ENCODE measurements around the gene SLC16A1. TPM values are rescaled to one million over a fixed set of nuclear protein-coding genes. Genes with fewer than 3 reads are reported as not detected.

The SLC16A1 gene
- total and polyA plus RNA-seq, 10 of the 15 experiments (the other 5 are each of a cell fraction or from before 2014, with no cell fraction given), result 39.0 to 106 (median 65.8) TPM

DNA sequence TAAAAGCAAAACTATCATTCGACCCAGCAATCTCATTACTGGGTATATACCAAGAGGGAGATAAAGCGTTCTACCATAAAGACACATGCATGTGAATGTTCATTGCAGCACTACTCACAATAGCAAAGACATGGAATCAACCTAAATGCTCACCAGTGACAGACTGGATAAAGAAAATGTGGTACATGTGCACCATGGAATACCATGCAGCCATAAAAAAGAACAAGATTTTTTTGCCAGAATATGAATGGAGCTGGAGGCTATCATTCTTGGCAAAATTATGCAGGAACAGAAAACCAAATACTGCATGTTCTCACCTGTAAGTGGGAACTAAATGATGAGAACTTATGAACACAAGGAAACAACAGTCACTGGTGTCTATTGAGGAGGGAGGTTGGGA lies 79.7 kb downstream of the SLC16A1 start (continued):
- TF ChIP-seq EGR1 (IDR thresholded peaks at IDR 0.05; ENCODE audit: borderline replicate concordance in 1 of 2, low read depth in 2 of 2, low read length in 2 of 2), result no peak
- TF ChIP-seq IRF4 (IDR thresholded peaks at IDR 0.05; ENCODE audit: low read depth, low read length), result no peak

DNA sequence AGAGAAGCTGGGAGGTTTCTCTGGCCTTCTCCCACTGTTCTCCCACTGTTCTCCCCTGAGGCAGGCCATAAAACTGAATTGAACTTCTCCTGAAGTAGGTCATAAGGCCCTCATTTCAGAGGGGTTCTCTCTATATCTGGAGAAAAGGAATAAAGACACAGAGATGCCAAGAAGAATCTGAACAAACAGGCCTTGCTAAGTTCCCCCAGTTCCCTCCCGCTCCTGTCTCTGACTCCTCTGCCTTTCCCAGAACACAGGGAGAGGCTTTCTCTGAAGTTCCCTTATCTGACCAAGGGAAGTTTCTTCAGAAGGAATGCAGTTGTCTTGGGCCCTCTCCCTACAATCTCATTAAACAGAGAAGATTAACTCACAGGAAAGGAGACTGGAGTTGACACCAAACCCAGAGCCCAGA lies 83.4 kb downstream of the SLC16A1 start:
- ATAC-seq (no peak), DNase-seq (ENCODE audit: low read depth, low spot score) (no peak), FAIRE-seq (no peak)
- Histone ChIP-seq H3K4me2 (ENCODE audit: control insufficient read depth, insufficient read depth) (no peak overlapping the region), H4K20me1 (ENCODE audit: control insufficient read depth, insufficient read depth) (no peaks in the 10 kb centered on the region), H3K9me3 (replicated peaks; ENCODE audit: control insufficient read depth, insufficient read depth, low read length) (no peaks in the 10 kb centered on the region), H3K9ac (ENCODE audit: control insufficient read depth, insufficient read depth, low read length) (no peak overlapping the region), H3K36me3 (ENCODE audit: control insufficient read depth in 2 of 2, insufficient read depth in 2 of 2, low read length in 1 of 2) (no peaks in the 10 kb centered on the region), H2AFZ (ENCODE audit: control insufficient read depth, low read depth, low read length) (no peak overlapping the region), H3K4me3 (no peak overlapping the region), H3K4me1 (ENCODE audit: control insufficient read depth, insufficient read depth, low read length) (no peaks in the 10 kb centered on the region), H3K27me3 (replicated peaks in 1 of 2; ENCODE audit: control insufficient read depth in 2 of 2, insufficient read depth in 2 of 2, low read length in 1 of 2) (no peaks in the 10 kb centered on the region), H3K79me2 (ENCODE audit: control insufficient read depth, insufficient read depth, low read length) (no peaks in the 10 kb centered on the region), H3K27ac (ENCODE audit: control insufficient read depth, insufficient read depth) (no peak overlapping the region)
- BruUV-seq (replicated peaks), result no TSS peak
- POLR2A ChIA-PET, result no interaction called here
- SMC1A ChIA-PET (ENCODE audit: uncharacterized antibody, unreplicated experiment), result no interaction called here
- in situ Hi-C loops (cut with MboI) (no loop called here), intact Hi-C loops (cut with micrococcal nuclease; ENCODE audit: unreplicated experiment) (no loop called here)
- WGBS (ENCODE audit: insufficient coverage, insufficient replicate concordance, low lambda C conversion rate, missing lambda C conversion rate), result 100% methylated on average over 1 of the region's 1 CpG
- TF ChIP-seq, protein P1, sequence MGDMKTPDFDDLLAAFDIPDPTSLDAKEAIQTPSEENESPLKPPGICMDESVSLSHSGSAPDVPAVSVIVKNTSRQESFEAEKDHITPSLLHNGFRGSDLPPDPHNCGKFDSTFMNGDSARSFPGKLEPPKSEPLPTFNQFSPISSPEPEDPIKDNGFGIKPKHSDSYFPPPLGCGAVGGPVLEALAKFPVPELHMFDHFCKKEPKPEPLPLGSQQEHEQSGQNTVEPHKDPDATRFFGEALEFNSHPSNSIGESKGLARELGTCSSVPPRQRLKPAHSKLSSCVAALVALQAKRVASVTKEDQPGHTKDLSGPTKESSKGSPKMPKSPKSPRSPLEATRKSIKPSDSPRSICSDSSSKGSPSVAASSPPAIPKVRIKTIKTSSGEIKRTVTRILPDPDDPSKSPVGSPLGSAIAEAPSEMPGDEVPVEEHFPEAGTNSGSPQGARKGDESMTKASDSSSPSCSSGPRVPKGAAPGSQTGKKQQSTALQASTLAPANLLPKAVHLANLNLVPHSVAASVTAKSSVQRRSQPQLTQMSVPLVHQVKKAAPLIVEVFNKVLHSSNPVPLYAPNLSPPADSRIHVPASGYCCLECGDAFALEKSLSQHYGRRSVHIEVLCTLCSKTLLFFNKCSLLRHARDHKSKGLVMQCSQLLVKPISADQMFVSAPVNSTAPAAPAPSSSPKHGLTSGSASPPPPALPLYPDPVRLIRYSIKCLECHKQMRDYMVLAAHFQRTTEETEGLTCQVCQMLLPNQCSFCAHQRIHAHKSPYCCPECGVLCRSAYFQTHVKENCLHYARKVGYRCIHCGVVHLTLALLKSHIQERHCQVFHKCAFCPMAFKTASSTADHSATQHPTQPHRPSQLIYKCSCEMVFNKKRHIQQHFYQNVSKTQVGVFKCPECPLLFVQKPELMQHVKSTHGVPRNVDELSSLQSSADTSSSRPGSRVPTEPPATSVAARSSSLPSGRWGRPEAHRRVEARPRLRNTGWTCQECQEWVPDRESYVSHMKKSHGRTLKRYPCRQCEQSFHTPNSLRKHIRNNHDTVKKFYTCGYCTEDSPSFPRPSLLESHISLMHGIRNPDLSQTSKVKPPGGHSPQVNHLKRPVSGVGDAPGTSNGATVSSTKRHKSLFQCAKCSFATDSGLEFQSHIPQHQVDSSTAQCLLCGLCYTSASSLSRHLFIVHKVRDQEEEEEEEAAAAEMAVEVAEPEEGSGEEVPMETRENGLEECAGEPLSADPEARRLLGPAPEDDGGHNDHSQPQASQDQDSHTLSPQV (IDR thresholded peaks at IDR 0.05), result no peak
- TF ChIP-seq GABPA (IDR thresholded peaks at IDR 0.05; ENCODE audit: low read depth) (no peak), CHD2 (IDR thresholded peaks at IDR 0.05; ENCODE audit: borderline replicate concordance, low read depth, low read length) (no peak), STAT3 (IDR thresholded peaks at IDR 0.05; ENCODE audit: low read depth, low read length) (no peak), ZZZ3 (IDR thresholded peaks at IDR 0.05; ENCODE audit: control insufficient read depth, insufficient read length, low read depth) (no peak), EZH2 (IDR thresholded peaks at IDR 0.05; ENCODE audit: borderline replicate concordance, control insufficient read depth, low read depth, low read length) (no peak)
- TF ChIP-seq, protein P2, sequence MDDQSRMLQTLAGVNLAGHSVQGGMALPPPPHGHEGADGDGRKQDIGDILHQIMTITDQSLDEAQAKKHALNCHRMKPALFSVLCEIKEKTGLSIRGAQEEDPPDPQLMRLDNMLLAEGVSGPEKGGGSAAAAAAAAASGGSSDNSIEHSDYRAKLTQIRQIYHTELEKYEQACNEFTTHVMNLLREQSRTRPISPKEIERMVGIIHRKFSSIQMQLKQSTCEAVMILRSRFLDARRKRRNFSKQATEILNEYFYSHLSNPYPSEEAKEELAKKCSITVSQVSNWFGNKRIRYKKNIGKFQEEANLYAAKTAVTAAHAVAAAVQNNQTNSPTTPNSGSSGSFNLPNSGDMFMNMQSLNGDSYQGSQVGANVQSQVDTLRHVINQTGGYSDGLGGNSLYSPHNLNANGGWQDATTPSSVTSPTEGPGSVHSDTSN (IDR thresholded peaks at IDR 0.05; ENCODE audit: insufficient replicate concordance, low read depth, low read length), result no peak
- TF ChIP-seq, protein P3, sequence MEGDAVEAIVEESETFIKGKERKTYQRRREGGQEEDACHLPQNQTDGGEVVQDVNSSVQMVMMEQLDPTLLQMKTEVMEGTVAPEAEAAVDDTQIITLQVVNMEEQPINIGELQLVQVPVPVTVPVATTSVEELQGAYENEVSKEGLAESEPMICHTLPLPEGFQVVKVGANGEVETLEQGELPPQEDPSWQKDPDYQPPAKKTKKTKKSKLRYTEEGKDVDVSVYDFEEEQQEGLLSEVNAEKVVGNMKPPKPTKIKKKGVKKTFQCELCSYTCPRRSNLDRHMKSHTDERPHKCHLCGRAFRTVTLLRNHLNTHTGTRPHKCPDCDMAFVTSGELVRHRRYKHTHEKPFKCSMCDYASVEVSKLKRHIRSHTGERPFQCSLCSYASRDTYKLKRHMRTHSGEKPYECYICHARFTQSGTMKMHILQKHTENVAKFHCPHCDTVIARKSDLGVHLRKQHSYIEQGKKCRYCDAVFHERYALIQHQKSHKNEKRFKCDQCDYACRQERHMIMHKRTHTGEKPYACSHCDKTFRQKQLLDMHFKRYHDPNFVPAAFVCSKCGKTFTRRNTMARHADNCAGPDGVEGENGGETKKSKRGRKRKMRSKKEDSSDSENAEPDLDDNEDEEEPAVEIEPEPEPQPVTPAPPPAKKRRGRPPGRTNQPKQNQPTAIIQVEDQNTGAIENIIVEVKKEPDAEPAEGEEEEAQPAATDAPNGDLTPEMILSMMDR (IDR thresholded peaks at IDR 0.05 in 2 of 3, conservative IDR thresholded peaks at IDR 0.05 in 1 of 3; ENCODE audit: control insufficient read depth in 2 of 3, extremely low read depth in 1 of 3, insufficient read depth in 1 of 3, low read depth in 3 of 3, low read length in 3 of 3), result no peak
- TF ChIP-seq, protein P4, sequence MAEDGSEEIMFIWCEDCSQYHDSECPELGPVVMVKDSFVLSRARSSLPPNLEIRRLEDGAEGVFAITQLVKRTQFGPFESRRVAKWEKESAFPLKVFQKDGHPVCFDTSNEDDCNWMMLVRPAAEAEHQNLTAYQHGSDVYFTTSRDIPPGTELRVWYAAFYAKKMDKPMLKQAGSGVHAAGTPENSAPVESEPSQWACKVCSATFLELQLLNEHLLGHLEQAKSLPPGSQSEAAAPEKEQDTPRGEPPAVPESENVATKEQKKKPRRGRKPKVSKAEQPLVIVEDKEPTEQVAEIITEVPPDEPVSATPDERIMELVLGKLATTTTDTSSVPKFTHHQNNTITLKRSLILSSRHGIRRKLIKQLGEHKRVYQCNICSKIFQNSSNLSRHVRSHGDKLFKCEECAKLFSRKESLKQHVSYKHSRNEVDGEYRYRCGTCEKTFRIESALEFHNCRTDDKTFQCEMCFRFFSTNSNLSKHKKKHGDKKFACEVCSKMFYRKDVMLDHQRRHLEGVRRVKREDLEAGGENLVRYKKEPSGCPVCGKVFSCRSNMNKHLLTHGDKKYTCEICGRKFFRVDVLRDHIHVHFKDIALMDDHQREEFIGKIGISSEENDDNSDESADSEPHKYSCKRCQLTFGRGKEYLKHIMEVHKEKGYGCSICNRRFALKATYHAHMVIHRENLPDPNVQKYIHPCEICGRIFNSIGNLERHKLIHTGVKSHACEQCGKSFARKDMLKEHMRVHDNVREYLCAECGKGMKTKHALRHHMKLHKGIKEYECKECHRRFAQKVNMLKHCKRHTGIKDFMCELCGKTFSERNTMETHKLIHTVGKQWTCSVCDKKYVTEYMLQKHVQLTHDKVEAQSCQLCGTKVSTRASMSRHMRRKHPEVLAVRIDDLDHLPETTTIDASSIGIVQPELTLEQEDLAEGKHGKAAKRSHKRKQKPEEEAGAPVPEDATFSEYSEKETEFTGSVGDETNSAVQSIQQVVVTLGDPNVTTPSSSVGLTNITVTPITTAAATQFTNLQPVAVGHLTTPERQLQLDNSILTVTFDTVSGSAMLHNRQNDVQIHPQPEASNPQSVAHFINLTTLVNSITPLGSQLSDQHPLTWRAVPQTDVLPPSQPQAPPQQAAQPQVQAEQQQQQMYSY (CRISPR knock-in tag; IDR thresholded peaks at IDR 0.05), result no peak
- RAD21 ChIA-PET (ENCODE audit: unreplicated experiment), result no interaction called here
- CTCF ChIA-PET, result interaction anchor here (2.6 kb wide), 1 partner anchor 200 kb away, joined by 7 read pairs; the partner anchor contains the start of gene LRIG2
